Chondrocyte (in vitro differentiated cells): ENCODE data around the gene KEL. TPM values are rescaled to one million over a fixed set of nuclear protein-coding genes. Genes with fewer than 3 reads are reported as not detected.

Source experiments
- DNase-seq: peaks from one replicate; pipeline ENCODE4 v3.0.0; 2021; ENCODE audit warnings: mixed read lengths, low spot score
- H3K27ac Mint-ChIP-seq: one replicate; pipeline ENCODE4 v1.8.0; 2021; ENCODE audit warnings: mild to moderate bottlenecking, moderate library complexity, mixed read lengths; ENCODE audit not compliant: unreplicated experiment
- H3K27me3 Mint-ChIP-seq: 2 replicates; pipeline ENCODE4 v1.8.0; 2021; ENCODE audit warnings: low read depth, mixed read lengths
- H3K36me3 Mint-ChIP-seq: 2 replicates; pipeline ENCODE4 v1.8.0; 2021; ENCODE audit warnings: low read depth, mixed read lengths
- H3K4me1 Mint-ChIP-seq: 2 replicates; pipeline ENCODE4 v1.8.0; 2021; ENCODE audit warnings: low read depth, mild to moderate bottlenecking, mixed read lengths
- H3K4me3 Mint-ChIP-seq: one replicate; pipeline ENCODE4 v1.8.0; 2021; ENCODE audit warnings: mild to moderate bottlenecking, moderate library complexity, mixed read lengths; ENCODE audit not compliant: unreplicated experiment
- H3K9me3 Mint-ChIP-seq: 2 replicates; pipeline ENCODE4 v1.8.0; 2021; ENCODE audit warnings: low read depth, mixed read lengths
- long read RNA-seq: library from polyadenylated mRNA; stranded (forward); transcript quantifications from one replicate; pipeline ENCODE4 v2.0.0, GENCODE V29; 2021
- total RNA-seq: library from RNA; stranded (reverse); gene quantifications from 3 replicates; pipeline ENCODE4 v1.2.1, GENCODE V29; 2021
- TF ChIP-seq, protein P1 (sequence below): fragments of 200-600 bp; sonication (generic); IDR thresholded peaks from 2 replicates; pipeline ENCODE4 v1.5.0; 2021; ENCODE audit warnings: antibody characterized with exemption, mild to moderate bottlenecking, moderate library complexity

Gene KEL
- 0.40 to 0.79 TPM (median 0.44 TPM) in 3 replicates for total RNA-seq
- long read RNA-seq, result 0 reads

GRCh38 chr7:142961973-142962926 lies at the start of gene KEL:
KEL (minus strand) TSS chr7:142962363; CDS start chr7:142962206, 157 bp downstream.
- no peak for DNase-seq
- H3K36me3 Mint-ChIP-seq, result no peaks in the 10 kb centered on the region
- H3K4me3 Mint-ChIP-seq, result no peak within 1 kb of the TSS
- H3K27me3 Mint-ChIP-seq, result peaks cover 8% of the 10 kb centered on the region
- H3K27ac Mint-ChIP-seq, result no peak within 1 kb of the TSS
- TF ChIP-seq, protein P1, sequence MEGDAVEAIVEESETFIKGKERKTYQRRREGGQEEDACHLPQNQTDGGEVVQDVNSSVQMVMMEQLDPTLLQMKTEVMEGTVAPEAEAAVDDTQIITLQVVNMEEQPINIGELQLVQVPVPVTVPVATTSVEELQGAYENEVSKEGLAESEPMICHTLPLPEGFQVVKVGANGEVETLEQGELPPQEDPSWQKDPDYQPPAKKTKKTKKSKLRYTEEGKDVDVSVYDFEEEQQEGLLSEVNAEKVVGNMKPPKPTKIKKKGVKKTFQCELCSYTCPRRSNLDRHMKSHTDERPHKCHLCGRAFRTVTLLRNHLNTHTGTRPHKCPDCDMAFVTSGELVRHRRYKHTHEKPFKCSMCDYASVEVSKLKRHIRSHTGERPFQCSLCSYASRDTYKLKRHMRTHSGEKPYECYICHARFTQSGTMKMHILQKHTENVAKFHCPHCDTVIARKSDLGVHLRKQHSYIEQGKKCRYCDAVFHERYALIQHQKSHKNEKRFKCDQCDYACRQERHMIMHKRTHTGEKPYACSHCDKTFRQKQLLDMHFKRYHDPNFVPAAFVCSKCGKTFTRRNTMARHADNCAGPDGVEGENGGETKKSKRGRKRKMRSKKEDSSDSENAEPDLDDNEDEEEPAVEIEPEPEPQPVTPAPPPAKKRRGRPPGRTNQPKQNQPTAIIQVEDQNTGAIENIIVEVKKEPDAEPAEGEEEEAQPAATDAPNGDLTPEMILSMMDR, result no peak
- H3K9me3 Mint-ChIP-seq, result no peaks in the 10 kb centered on the region
- H3K4me1 Mint-ChIP-seq, result no peaks in the 10 kb centered on the region

DNA sequence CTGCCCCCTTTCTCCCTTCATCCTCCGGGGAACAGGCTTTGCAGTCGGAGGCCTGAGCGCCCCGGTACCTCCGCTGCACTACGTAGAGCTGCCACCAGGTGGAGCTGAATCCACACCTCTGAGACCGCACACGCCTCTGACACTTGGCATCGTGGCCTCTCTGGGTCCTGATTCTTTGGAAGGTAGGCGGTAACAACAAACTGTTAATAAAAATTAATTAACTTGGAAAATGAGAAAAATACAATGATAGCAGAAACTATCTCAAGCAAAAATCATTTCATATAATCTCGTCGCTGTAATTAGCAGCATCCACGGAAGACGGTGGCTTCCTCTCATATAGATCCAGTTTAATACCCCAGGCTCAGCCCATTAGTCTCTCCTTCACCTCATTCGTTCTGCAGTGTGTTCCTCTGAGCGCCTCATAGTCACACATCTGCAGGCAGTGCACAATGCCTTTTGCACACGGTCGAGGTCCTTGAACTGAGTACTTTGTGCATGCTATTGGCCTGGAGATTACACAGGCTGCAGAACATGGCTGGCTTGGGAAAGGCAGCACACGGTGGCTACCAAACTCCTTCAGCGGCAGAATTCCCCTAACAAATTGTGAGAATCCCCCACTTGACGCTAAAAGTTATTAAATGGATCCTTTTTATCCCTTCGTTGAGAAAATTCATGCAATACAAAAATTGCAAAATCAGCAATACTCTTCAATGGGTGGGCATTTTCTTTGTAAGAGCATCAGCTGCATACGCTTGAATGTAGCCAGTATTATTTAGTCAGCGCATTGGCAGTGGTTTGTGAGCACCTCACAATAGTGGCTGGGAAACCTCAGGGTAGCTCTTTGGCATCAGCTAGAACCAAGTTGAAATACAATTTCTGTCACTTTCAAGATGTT lies 46.1 kb upstream of the KEL start:
- Mint-ChIP-seq H3K27me3 (peaks cover 25% of the 10 kb centered on the region), H3K27ac (no peak overlapping the region), H3K36me3 (no peaks in the 10 kb centered on the region), H3K4me3 (no peak overlapping the region), H3K4me1 (peaks cover 11% of the 10 kb centered on the region), H3K9me3 (no peaks in the 10 kb centered on the region)
- TF ChIP-seq, protein P1, result peak; percentile 99
- no peak for DNase-seq

DNA sequence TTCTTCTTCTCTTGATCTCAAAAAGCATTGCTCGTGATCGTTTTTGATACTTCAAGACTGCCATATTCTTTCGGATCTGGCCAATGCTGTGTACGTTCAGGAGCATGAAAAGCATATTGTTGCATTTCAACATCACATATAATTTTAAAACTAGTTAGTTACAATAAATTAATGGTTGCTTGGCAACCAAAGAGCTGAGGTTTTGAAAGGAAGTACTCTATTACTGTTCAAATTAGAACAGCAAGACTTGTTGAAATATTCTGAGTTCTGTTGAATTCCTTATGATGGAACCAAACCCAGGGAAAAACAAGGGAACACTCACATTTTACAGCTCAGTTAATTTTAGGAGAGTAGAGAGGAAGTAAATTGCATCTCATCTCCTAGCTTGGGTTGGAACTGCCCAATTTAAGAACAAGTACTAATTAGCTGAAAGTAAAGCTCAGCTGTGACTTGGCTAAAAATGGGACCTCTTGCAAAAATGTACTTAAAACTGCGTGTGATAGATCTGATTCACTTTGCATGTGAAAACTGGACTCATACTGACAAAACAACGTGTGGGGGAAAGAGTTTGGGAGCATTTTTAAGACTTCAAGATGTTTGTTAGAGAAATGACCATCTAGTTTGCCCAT lies 43.6 kb upstream of the KEL start:
- TF ChIP-seq, protein P1, result no peak
- no peak for DNase-seq
- Mint-ChIP-seq H3K27me3 (peaks cover 25% of the 10 kb centered on the region), H3K36me3 (no peaks in the 10 kb centered on the region), H3K4me3 (no peak overlapping the region), H3K4me1 (peaks cover 11% of the 10 kb centered on the region), H3K9me3 (no peaks in the 10 kb centered on the region), H3K27ac (no peak overlapping the region)

DNA sequence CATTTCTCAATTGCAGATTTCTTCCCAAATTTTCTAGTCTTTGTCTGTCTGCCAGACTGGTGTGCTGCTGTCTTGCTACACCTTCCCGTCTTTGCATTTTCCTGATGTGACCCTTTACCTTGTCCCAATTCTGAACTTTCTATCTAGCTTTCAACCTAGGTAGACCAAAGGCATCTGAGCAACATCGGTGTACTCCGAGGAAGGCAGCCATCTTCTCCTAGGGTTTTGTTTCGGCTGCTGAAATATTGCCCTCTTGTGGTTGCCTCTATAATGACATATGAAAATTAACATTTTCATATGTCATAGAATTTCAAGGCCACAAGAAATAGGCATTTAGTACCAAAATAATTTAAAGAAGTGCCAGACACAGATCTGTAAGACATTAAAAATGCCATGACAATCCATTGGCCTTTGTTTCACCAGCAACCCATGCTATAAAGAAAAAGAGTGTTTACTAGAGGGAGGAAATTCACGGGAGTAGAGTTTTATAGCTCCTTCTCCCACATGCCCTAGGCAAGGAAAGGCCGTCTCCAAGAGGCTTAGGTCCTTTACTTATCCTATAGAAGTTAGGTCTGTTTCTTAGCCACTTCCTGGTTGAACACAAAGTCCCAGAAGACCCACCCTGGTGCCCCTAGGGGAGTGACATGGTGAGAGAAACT lies 41.4 kb upstream of the KEL start:
- Mint-ChIP-seq H3K27me3 (peaks cover 20% of the 10 kb centered on the region), H3K9me3 (no peaks in the 10 kb centered on the region), H3K4me1 (peaks cover 11% of the 10 kb centered on the region), H3K27ac (no peak overlapping the region), H3K4me3 (peak overlapping the region; percentile 63), H3K36me3 (no peaks in the 10 kb centered on the region)
- DNase-seq, result no peak
- TF ChIP-seq, protein P1, result peak; percentile 85
